NCI-H2107 treated with DMSO at 0.1 percent for 48 hours (cell line): ENCODE measurements around the gene RBM19.
"Not testable (repeated sequence)": the region's sequence is repeated elsewhere in the genome, so short reads cannot be mapped to it uniquely, and the experiment has no call there.

Experiments used
- DNase-seq: peaks from one replicate; lab custom pipeline; 2025; ENCODE audit not compliant: unreplicated experiment; lab: John Stamatoyannopoulos, UW

RBM19 gene

GRCh38 chr12:113906411-113907200 lies 59.5 kb downstream of the RBM19 start:
- DNase-seq = no peak

- DNase-seq = no peak
Measured at GRCh38 chr12:113905829-113906228, 60.3 kb downstream of the RBM19 start.

GRCh38 chr12:113903381-113903863 lies 62.7 kb downstream of the RBM19 start:
- no peak for DNase-seq

- DNase-seq = not testable (repeated sequence)
Measured at GRCh38 chr12:113901319-113901718, 64.8 kb downstream of the RBM19 start.

GRCh38 chr12:113900716-113901115 lies 65.4 kb downstream of the RBM19 start:
- no peak for DNase-seq

GRCh38 chr12:113899561-113900471 lies 66.3 kb downstream of the RBM19 start:
- DNase-seq = peak; percentile 88

- DNase-seq = peak; percentile 69
Measured at GRCh38 chr12:113899042-113899560, 67.0 kb downstream of the RBM19 start.

GRCh38 chr12:113898466-113898865 lies 67.7 kb downstream of the RBM19 start:
- DNase-seq = no peak

GRCh38 chr12:113897406-113897805 lies 68.7 kb downstream of the RBM19 start:
- DNase-seq = no peak

- no peak for DNase-seq
Measured at GRCh38 chr12:113896841-113897240, 69.3 kb downstream of the RBM19 start.

- DNase-seq = no peak
Measured at GRCh38 chr12:113896194-113896593, 69.9 kb downstream of the RBM19 start.

- no peak for DNase-seq
Measured at GRCh38 chr12:113895176-113895575, 70.9 kb downstream of the RBM19 start.

GRCh38 chr12:113894697-113895096 lies 71.4 kb downstream of the RBM19 start:
- DNase-seq = no peak

GRCh38 chr12:113893221-113893620 lies 72.9 kb downstream of the RBM19 start:
- DNase-seq = no peak

GRCh38 chr12:113892556-113892955 lies 73.6 kb downstream of the RBM19 start:
- DNase-seq = no peak

GRCh38 chr12:113891739-113892520 lies 74.2 kb downstream of the RBM19 start:
- peak; percentile 96 for DNase-seq

GRCh38 chr12:113891167-113891692 lies 74.9 kb downstream of the RBM19 start:
- peak; percentile 48 for DNase-seq

GRCh38 chr12:113889891-113890581 lies 76.1 kb downstream of the RBM19 start:
- DNase-seq = no peak

- peak; percentile 29 for DNase-seq
Measured at GRCh38 chr12:113889076-113889475, 77.0 kb downstream of the RBM19 start.

GRCh38 chr12:113888435-113888834 lies 77.7 kb downstream of the RBM19 start:
- no peak for DNase-seq
